OCI-LY3 (cell line): ENCODE data around the gene GLUD1.
"Not testable (repeated sequence)": the region's sequence is repeated elsewhere in the genome, so short reads cannot be mapped to it uniquely, and the experiment has no call there.

Source experiments
- H2AFZ ChIP-seq: fragments of 200-600, 300-600 bp; shearing (Covaris generic); 2 replicates; pipeline ENCODE4 v1.6.0; 2014; ENCODE audit warnings: antibody characterized with exemption, low read depth, low read length
- H3K27ac ChIP-seq: fragments of 200-600, 300-600 bp; sonication (generic); 2 replicates; pipeline ENCODE4 v1.5.1; 2014; ENCODE audit warnings: mild to moderate bottlenecking, low read length, moderate library complexity, mixed read lengths
- H3K27me3 ChIP-seq: fragments of 200-600, 300-600 bp; sonication (generic); 2 replicates; pipeline ENCODE4 v1.6.1; 2014; ENCODE audit warnings: low read depth, low read length, mixed read lengths
- H3K36me3 ChIP-seq: fragments of 200-600, 300-600 bp; sonication (generic); replicated peaks from 2 replicates; pipeline ENCODE3; 2014; ENCODE audit warnings: low read depth, low read length, mixed read lengths
- H3K4me1 ChIP-seq: fragments of 300-600, 200-600 bp; sonication (generic); 2 replicates; pipeline ENCODE4 v1.6.1; 2014; ENCODE audit warnings: low read length, mixed read lengths
- H3K4me2 ChIP-seq: fragments of 200-600, 300-600 bp; sonication (generic); 2 replicates; pipeline ENCODE4 v1.6.1; 2014; ENCODE audit warnings: low read length, mixed read lengths
- H3K4me3 ChIP-seq: fragments of 300-600, 200-600 bp; sonication (generic); 2 replicates; pipeline ENCODE4 v1.5.1; 2014; ENCODE audit warnings: antibody characterized with exemption, mild to moderate bottlenecking, low read length, moderate library complexity
- H3K79me2 ChIP-seq: fragments of 300-600, 200-600 bp; shearing (Covaris generic); 2 replicates; pipeline ENCODE4 v1.6.1; 2014; ENCODE audit warnings: mild to moderate bottlenecking, low read length, mixed read lengths
- H3K9ac ChIP-seq: fragments of 300-600, 200-600 bp; shearing (Covaris generic); 2 replicates; pipeline ENCODE4 v1.6.0; 2014; ENCODE audit warnings: mild to moderate bottlenecking, low read length, moderate library complexity
- H3K9me3 ChIP-seq: fragments of 200-600, 300-600 bp; shearing (Covaris generic); 2 replicates; pipeline ENCODE4 v1.6.1; 2014; ENCODE audit warnings: low read length, mixed read lengths; ENCODE audit not compliant: insufficient read depth
- H4K20me1 ChIP-seq: fragments of 200-600, 300-600 bp; sonication (generic); 2 replicates; pipeline ENCODE4 v1.6.1; 2016; ENCODE audit warnings: low read length, mixed read lengths; ENCODE audit not compliant: insufficient read depth

GLUD1 gene

DNA sequence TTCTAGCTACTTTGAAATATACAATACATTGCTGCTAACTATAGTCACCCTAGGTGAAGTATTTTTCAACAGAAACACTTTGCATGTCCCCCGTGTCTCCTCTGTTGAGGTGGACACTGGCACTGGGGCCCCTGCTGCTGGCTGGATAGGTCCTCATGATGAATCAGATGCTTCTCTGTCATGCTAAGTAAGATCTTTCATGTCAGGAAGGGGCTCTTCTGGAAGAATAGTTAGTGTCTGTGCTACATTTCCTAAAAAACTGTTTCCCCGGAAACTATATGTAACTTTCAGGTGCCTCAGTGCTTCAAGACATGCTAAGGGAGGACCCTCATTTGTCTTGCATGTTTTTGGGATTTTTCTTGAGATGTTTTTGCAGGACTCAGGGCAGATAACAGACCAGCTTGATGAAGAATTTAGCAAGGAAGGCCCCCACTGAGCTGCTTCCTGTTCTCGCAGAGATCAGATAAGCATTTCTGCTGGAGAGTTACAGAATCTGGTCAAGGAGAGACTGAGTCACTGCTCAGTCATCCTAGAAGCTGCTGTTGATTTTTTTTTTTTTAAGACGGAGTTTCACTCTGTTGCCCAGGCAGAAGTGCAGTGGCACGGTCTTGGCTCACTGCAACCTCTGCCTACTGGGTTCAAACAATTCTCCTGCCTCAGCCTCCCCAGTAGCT, 69.2 kb downstream of the GLUD1 start:
- not testable (repeated sequence) for H3K9ac ChIP-seq, H4K20me1 ChIP-seq, H3K27ac ChIP-seq, H3K9me3 ChIP-seq, H3K4me2 ChIP-seq, H2AFZ ChIP-seq, H3K27me3 ChIP-seq, H3K4me3 ChIP-seq, H3K36me3 ChIP-seq, H3K79me2 ChIP-seq, H3K4me1 ChIP-seq

DNA sequence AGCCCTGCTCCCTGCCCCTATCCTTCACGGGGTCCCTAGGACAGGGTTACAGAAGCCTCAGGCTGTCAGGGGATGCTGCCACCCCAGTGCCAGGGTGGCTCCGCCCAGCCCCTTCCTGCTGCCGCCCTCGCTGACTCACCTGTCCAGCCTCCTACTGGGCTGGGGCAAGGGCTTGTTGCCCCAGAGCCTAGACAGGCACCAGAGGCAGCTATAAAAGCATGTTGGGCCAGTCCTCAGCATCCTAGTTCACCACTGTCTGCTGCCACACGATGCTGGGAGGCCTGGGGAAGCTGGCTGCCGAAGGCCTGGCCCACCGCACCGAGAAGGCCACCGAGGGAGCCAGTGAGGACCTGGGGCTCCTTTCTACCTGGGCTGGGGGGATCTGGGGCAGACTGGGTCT, 74.6 kb downstream of the GLUD1 start, which contains the start of gene FAM25A:
Gene FAM25A, plus strand, starts transcription at position 239 of the 400 bp plus-strand sequence. Its CDS starts 31 bp downstream, at position 270.
- not testable (repeated sequence) for H3K4me3 ChIP-seq, H2AFZ ChIP-seq, H3K27me3 ChIP-seq, H3K79me2 ChIP-seq, H3K36me3 ChIP-seq, H3K4me2 ChIP-seq, H3K9me3 ChIP-seq, H4K20me1 ChIP-seq, H3K4me1 ChIP-seq, H3K27ac ChIP-seq, H3K9ac ChIP-seq

DNA sequence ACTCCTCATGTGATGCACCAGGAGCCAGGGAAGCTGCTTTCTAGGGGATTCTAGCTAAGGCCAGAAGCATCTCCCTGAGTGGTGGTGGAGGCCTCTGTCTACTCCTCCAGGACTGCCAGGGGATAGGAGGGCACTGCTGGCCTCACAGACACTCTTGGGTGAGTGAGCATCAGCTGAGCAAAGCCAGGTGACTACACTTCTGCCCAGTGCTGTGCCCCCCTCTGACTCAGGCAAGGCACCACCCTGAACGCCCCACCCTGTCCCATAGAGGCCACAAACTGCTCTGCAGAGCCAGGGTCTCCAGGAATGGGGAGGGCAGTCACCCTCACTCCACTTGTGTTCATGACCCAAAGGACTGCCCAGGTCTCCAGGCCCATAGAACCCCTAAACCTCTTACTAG, 75.1 kb downstream of the GLUD1 start:
- H3K9me3 ChIP-seq, H3K4me1 ChIP-seq, H3K27ac ChIP-seq, H2AFZ ChIP-seq, H3K4me2 ChIP-seq, H3K9ac ChIP-seq, H3K36me3 ChIP-seq, H3K4me3 ChIP-seq, H3K27me3 ChIP-seq, H3K79me2 ChIP-seq, H4K20me1 ChIP-seq: not testable (repeated sequence)

DNA sequence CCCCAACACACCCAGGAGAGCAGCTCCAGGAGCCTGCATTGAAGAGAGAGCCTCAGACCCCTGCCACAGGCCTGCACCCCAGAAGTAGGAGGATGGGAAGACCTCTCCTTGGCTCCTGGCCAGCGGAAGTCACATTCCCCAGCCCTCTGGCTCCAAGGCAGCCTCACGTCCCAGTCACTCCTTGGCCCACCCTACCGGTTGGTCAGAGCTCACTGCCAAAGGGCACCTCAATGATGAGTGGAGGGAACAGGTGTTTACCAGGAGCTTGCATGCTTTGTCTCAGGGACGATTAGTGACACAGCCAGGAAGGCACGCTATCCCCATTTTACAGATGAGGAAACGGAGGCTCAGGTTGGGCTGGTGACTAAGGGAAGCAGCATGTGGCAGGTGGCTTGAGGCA, 75.6 kb downstream of the GLUD1 start:
- not testable (repeated sequence) for H3K9ac ChIP-seq, H3K4me1 ChIP-seq, H3K4me2 ChIP-seq, H3K79me2 ChIP-seq, H3K4me3 ChIP-seq, H4K20me1 ChIP-seq, H3K36me3 ChIP-seq, H3K9me3 ChIP-seq, H2AFZ ChIP-seq, H3K27ac ChIP-seq, H3K27me3 ChIP-seq

DNA sequence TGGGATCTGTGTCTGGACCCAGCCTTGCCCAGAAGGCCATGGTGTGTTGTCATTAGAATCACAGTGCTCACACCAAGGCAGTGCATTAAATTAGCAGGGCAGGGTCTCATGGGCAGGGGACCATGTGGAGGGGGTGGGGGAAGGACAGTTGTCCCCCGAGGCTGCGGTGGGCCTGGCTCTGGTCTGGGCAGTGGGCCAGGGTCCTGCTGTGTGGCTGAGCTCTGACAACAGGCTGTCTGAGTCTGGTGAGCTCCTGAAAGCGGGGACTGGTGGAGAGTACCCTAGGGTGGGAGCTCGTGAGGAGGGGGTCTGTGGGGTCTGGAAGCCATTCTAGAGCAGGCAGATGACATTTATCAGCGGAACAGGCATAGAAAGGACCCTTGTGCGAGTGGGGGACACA, 76.5 kb downstream of the GLUD1 start:
- not testable (repeated sequence) for H3K27me3 ChIP-seq, H3K9ac ChIP-seq, H3K79me2 ChIP-seq, H4K20me1 ChIP-seq, H3K4me2 ChIP-seq, H3K4me1 ChIP-seq, H2AFZ ChIP-seq, H3K27ac ChIP-seq, H3K4me3 ChIP-seq, H3K36me3 ChIP-seq, H3K9me3 ChIP-seq

DNA sequence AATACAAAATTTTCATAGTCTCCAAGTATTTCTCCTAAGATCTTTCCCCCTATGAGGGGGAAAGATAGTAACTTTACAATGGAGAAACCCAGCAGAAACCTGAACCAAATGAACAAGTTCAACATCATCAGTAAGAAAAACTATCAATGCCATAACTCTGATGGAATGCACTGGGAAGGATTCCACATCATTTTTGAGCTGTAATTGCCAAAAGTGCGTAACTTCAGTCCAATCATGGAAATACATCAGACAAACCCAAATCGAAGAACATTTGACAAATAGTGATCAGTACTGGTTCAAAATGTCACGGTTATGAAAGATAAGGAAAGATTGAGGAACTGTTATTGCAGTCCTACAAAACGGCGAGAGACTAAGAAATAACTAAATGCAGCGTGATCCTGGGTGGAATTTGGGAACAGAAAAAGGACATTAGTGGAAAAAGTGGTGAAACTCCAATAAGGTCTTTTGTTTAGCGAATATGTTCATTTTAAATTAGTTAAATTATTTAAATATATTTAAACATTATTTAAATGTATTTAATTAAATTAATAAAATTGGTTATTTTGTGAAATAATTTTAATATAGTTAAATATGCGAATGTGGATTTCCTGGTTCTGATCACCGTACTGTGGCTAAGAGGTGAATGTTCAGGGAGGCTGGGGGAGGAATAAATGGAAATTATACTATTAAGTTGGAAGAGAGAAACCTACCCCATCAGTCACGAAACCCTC, 79.5 kb downstream of the GLUD1 start:
- not testable (repeated sequence) for H3K27me3 ChIP-seq, H3K9ac ChIP-seq, H3K4me2 ChIP-seq, H3K4me3 ChIP-seq, H3K27ac ChIP-seq, H3K79me2 ChIP-seq, H3K4me1 ChIP-seq, H3K36me3 ChIP-seq, H3K9me3 ChIP-seq, H4K20me1 ChIP-seq, H2AFZ ChIP-seq

DNA sequence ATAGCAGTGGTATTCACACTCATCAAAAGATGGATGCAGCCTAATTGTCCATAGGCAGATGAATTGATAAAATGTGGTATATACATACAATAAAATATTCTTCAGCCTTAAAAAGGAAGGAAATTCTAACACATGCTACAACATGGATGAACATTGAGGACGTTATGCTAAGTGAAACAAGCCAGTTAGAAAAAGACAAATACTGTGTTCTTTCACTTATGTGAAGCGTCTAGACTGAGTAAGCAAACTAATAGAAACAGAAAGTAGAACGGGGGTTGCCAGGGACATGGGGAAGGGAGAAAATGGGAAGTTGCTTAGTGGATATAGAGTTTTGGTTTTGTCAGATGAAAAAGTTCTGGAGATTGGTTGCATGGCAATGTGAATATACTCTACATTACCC, 81.1 kb downstream of the GLUD1 start:
- H3K4me2 ChIP-seq = peak overlapping the region; percentile 17; the same call in 1 of the 2 replicates

DNA sequence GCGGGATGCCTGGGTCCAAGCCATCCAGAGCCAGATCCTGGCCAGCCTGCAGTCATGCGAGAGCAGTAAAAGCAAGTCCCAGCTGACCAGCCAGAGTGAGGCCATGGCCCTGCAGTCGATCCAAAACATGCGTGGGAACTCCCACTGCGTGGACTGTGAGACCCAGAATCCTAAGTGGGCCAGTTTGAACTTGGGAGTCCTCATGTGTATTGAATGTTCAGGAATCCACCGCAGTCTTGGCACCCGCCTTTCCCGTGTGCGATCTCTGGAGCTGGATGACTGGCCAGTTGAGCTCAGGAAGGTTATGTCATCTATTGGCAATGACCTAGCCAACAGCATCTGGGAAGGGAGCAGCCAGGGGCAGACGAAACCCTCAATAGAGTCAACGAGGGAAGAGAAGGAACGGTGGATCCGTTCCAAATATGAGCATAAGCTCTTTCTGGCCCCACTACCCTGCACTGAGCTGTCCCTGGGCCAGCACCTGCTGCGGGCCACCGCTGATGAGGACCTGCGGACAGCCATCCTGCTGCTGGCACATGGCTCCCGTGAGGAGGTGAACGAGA, 85.4 kb downstream of the GLUD1 start:
- H3K27ac ChIP-seq, H3K27me3 ChIP-seq, H3K9me3 ChIP-seq, H3K36me3 ChIP-seq, H3K9ac ChIP-seq, H4K20me1 ChIP-seq, H3K4me1 ChIP-seq, H2AFZ ChIP-seq, H3K4me2 ChIP-seq, H3K4me3 ChIP-seq, H3K79me2 ChIP-seq: not testable (repeated sequence)

More for the DNA sequence above, 81.1 kb downstream of the GLUD1 start:
- H3K27me3 ChIP-seq, H4K20me1 ChIP-seq, H3K9me3 ChIP-seq, H3K36me3 ChIP-seq, H3K79me2 ChIP-seq, H2AFZ ChIP-seq, H3K4me3 ChIP-seq, H3K4me1 ChIP-seq, H3K9ac ChIP-seq: not testable (repeated sequence)
- H3K27ac ChIP-seq = peak overlapping the region; percentile 51

DNA sequence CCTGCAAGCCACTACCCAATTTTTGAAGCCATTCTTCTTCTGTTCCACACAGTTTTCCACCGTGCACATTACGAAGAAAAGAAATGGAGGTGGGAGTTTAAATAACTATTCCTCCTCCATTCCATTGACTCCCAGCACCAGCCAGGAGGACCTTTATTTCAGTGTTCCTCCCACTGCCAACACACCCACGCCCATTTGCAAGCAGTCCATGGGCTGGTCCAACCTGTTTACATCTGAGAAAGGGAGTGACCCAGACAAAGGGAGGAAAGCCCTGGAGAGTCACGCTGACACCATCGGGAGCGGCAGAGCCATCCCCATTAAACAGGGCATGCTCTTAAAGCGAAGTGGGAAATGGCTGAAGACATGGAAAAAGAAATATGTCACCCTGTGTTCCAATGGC, 86.3 kb downstream of the GLUD1 start:
- not testable (repeated sequence) for H2AFZ ChIP-seq, H3K27ac ChIP-seq, H3K4me3 ChIP-seq, H3K79me2 ChIP-seq, H3K27me3 ChIP-seq, H3K4me1 ChIP-seq, H4K20me1 ChIP-seq, H3K9ac ChIP-seq, H3K9me3 ChIP-seq, H3K36me3 ChIP-seq, H3K4me2 ChIP-seq
